Neural progenitor cell (in vitro differentiated cells): Measurements from ENCODE around the gene IFNAR1. TPM values are rescaled to one million over a fixed set of nuclear protein-coding genes. Genes with fewer than 3 reads are reported as not detected.

Experiments used
- DNase-seq: peaks from one replicate; pipeline ENCODE4 v3.0.0-alpha.2; 2016; ENCODE audit warnings: low spot score
- H2AFZ ChIP-seq: fragments of 200-600 bp; sonication (generic); replicated peaks from 2 replicates; pipeline ENCODE4 v1.6.1; 2016; ENCODE audit warnings: antibody characterized with exemption
- H3F3A ChIP-seq: fragments of 200-600 bp; sonication (generic); 2 replicates; pipeline ENCODE4 v1.6.1; 2016; ENCODE audit warnings: antibody characterized with exemption, low read depth
- H3K27ac ChIP-seq: fragments of 200-600 bp; sonication (generic); 2 replicates; pipeline ENCODE4 v1.5.1; 2016; ENCODE audit warnings: mild to moderate bottlenecking
- H3K27me3 ChIP-seq: fragments of 200-600 bp; sonication (generic); 2 replicates; pipeline ENCODE4 v1.6.1; 2016; ENCODE audit warnings: mild to moderate bottlenecking, moderate library complexity
- H3K36me3 ChIP-seq: fragments of 200-600 bp; sonication (generic); 2 replicates; pipeline ENCODE4 v1.5.1; 2016
- H3K4me1 ChIP-seq: fragments of 200-600 bp; sonication (generic); 2 replicates; pipeline ENCODE4 v1.6.1; 2016; ENCODE audit warnings: mixed run types
- H3K4me2 ChIP-seq: fragments of 200-600 bp; sonication (generic); 2 replicates; pipeline ENCODE4 v1.6.1; 2016
- H3K4me3 ChIP-seq: fragments of 200-600 bp; sonication (generic); 2 replicates; pipeline ENCODE4 v1.5.1; 2016
- H3K79me2 ChIP-seq: fragments of 200-600 bp; sonication (generic); 2 replicates; pipeline ENCODE4 v1.6.1; 2016; ENCODE audit warnings: low read depth
- H3K9ac ChIP-seq: fragments of 200-600 bp; sonication (generic); 2 replicates; pipeline ENCODE4 v1.6.1; 2016
- H3K9me3 ChIP-seq: fragments of 200-600 bp; sonication (generic); 2 replicates; pipeline ENCODE4 v1.5.1; 2016; ENCODE audit warnings: low read depth
- H4K20me1 ChIP-seq: fragments of 200-600 bp; sonication (generic); 2 replicates; pipeline ENCODE4 v1.6.1; 2016; ENCODE audit warnings: low read depth
- H3K27ac Mint-ChIP-seq: 3 replicates; pipeline ENCODE4 v1.8.0; 2021; ENCODE audit warnings: mixed read lengths
- H3K27me3 Mint-ChIP-seq: 2 replicates; pipeline ENCODE4 v1.8.0; 2022; ENCODE audit warnings: low read depth, mild to moderate bottlenecking, inconsistent platforms, moderate library complexity, mixed read lengths; ENCODE audit not compliant: insufficient read depth
- H3K36me3 Mint-ChIP-seq: 3 replicates; pipeline ENCODE4 v1.8.0; 2021; ENCODE audit warnings: mixed read lengths
- H3K4me1 Mint-ChIP-seq: 3 replicates; pipeline ENCODE4 v1.8.0; 2021; ENCODE audit warnings: mixed read lengths
- H3K4me3 Mint-ChIP-seq: 3 replicates; pipeline ENCODE4 v1.8.0; 2021; ENCODE audit warnings: mild to moderate bottlenecking, moderate library complexity, mixed read lengths
- H3K9me3 Mint-ChIP-seq: 3 replicates; pipeline ENCODE4 v1.8.0; 2020; ENCODE audit warnings: mixed read lengths
- EZH2 ChIP-seq: fragments of 200-600 bp; sonication (generic); IDR thresholded peaks from 2 replicates; pipeline ENCODE4 v1.6.1; 2017; ENCODE audit warnings: antibody characterized with exemption, mild to moderate bottlenecking, moderate library complexity
- EZH2phosphoT487 ChIP-seq: fragments of 200-600 bp; sonication (generic); IDR thresholded peaks from 2 replicates; pipeline ENCODE4 v1.6.1; 2017; ENCODE audit warnings: antibody characterized with exemption
- total RNA-seq: library from RNA; depleted of rRNA; stranded (reverse); fragments of >200 nt; gene quantifications from 2 replicates; pipeline ENCODE4 v1.2.3, GENCODE V29; 2015; ENCODE audit warnings: low replicate concordance
- TF ChIP-seq, protein P1 (sequence below): fragments of 200-600 bp; sonication (generic); IDR thresholded peaks from 2 replicates; pipeline ENCODE4 v1.5.1; 2017; ENCODE audit warnings: antibody characterized with exemption, mild to moderate bottlenecking

Gene IFNAR1
- total RNA-seq, 1 donor from 2014 or later = 9.5 TPM

DNA sequence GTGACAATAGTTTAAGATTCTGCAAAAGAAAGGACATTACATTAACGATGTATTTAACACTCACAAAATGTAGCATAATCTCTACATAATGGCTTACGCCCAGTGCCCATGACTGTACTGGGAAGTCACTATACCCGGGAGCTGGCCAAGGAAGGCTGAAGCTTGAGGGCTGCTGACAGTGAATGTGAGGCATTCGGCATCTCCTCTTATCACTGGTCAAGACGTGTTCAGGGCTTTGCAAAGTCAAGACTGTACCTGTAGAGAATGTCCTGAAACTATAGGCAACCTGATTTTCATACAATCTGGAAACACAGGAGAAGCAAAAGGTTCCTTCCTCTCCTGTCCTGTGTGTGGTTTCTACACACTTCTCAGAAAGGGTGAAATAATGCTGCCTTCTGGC is 65.7 kb downstream of the IFNAR1 start:
- Mint-ChIP-seq H3K27me3 (peaks cover 4% of the 10 kb centered on the region), H3K27ac (no peak overlapping the region), H3K4me1 (peaks cover 11% of the 10 kb centered on the region), H3K9me3 (no peaks in the 10 kb centered on the region), H3K36me3 (no peaks in the 10 kb centered on the region), H3K4me3 (no peak overlapping the region)
- Histone ChIP-seq H3K4me1 (peaks cover 9% of the 10 kb centered on the region), H3K4me2 (no peak overlapping the region), H3K9me3 (no peaks in the 10 kb centered on the region), H4K20me1 (no peaks in the 10 kb centered on the region), H3K27me3 (no peaks in the 10 kb centered on the region), H3K4me3 (no peak overlapping the region), H3K79me2 (no peaks in the 10 kb centered on the region), H3K9ac (no peak overlapping the region), H2AFZ (no peak overlapping the region), H3K27ac (no peak overlapping the region), H3K36me3 (no peaks in the 10 kb centered on the region), H3F3A (peaks cover 7% of the 10 kb centered on the region)
- no peak for DNase-seq
- no peak for TF ChIP-seq EZH2
- TF ChIP-seq, protein P1, sequence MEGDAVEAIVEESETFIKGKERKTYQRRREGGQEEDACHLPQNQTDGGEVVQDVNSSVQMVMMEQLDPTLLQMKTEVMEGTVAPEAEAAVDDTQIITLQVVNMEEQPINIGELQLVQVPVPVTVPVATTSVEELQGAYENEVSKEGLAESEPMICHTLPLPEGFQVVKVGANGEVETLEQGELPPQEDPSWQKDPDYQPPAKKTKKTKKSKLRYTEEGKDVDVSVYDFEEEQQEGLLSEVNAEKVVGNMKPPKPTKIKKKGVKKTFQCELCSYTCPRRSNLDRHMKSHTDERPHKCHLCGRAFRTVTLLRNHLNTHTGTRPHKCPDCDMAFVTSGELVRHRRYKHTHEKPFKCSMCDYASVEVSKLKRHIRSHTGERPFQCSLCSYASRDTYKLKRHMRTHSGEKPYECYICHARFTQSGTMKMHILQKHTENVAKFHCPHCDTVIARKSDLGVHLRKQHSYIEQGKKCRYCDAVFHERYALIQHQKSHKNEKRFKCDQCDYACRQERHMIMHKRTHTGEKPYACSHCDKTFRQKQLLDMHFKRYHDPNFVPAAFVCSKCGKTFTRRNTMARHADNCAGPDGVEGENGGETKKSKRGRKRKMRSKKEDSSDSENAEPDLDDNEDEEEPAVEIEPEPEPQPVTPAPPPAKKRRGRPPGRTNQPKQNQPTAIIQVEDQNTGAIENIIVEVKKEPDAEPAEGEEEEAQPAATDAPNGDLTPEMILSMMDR = no peak
- TF ChIP-seq EZH2phosphoT487 = no peak

DNA sequence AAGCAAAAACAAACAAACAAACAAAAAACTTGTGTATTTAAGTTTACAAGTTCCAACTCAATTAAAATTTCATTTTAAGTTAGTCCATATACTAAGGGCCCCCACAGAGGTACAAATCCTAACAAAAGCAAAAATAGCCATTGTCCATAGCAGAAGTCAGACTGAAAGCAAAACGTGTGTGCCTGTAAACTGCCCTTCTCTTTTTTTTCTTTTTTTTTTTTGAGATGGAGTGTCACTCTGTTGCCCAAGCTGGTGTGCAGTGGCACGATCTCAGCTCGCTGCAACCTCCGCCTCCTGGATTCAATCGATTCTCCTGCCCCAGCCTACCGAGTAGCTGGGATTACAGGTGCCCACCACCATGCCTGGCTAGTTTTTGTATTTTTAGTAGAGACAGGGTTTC is 66.9 kb downstream of the IFNAR1 start:
- no peak overlapping the region for H3K4me2 ChIP-seq
- Mint-ChIP-seq H3K36me3 (no peaks in the 10 kb centered on the region), H3K4me1 (peaks cover 16% of the 10 kb centered on the region), H3K4me3 (no peak overlapping the region), H3K27ac (no peak overlapping the region), H3K27me3 (peaks cover 4% of the 10 kb centered on the region), H3K9me3 (no peaks in the 10 kb centered on the region)
- peaks cover 7% of the 10 kb centered on the region for H3F3A ChIP-seq
- TF ChIP-seq, protein P1 = no peak
- TF ChIP-seq EZH2phosphoT487 (no peak), EZH2 (no peak)
- peaks cover 9% of the 10 kb centered on the region for H3K4me1 ChIP-seq
- H3K36me3 ChIP-seq = no peaks in the 10 kb centered on the region
- H3K79me2 ChIP-seq = no peaks in the 10 kb centered on the region
- no peak overlapping the region for H3K27ac ChIP-seq
- H2AFZ ChIP-seq = no peak overlapping the region
- no peak for DNase-seq
- no peaks in the 10 kb centered on the region for H4K20me1 ChIP-seq
- no peak overlapping the region for H3K9ac ChIP-seq
- no peaks in the 10 kb centered on the region for H3K27me3 ChIP-seq
- no peak overlapping the region for H3K4me3 ChIP-seq
- H3K9me3 ChIP-seq = no peaks in the 10 kb centered on the region

DNA sequence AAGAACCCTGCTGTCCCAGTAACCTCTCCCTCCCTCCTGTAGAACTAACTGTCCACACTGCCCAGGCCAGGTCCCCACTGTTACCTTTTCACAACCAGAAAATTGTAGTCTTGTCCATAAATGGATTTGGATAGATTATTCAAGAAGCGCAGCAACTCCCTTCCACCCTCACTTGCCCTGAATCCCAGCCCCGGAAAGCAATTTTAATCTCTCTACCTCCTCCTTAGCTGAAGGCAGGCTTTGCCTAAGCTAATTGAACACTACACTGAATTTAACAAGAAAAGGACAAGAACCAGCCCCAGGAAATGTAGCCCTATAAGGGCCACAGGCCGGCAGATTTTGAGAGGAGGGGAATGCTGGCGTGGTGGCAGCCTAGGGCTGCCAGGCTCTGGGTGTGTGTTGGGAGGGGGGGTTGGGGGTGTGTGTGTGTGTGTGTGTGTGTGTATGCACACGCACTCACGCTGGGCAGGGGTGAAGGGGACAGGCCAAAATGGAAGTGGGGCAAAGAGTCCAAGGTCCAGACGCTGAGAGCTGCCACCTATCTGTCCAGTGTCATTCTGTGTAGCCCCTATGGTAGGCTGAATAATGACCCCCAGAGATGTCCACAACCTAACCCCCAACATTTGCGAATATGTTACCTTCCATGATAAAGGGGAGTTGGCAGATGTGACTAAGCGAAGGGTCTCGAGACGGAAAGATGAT is 67.7 kb downstream of the IFNAR1 start:
- Mint-ChIP-seq H3K9me3 (no peaks in the 10 kb centered on the region), H3K4me1 (peaks cover 16% of the 10 kb centered on the region), H3K27ac (peak overlapping the region; percentile 94), H3K36me3 (no peaks in the 10 kb centered on the region), H3K27me3 (peaks cover 4% of the 10 kb centered on the region), H3K4me3 (no peak overlapping the region)
- Histone ChIP-seq H3K27me3 (no peaks in the 10 kb centered on the region), H3K27ac (peak overlapping the region; percentile 79), H3K9ac (no peak overlapping the region), H3K36me3 (no peaks in the 10 kb centered on the region), H3K4me1 (peaks cover 9% of the 10 kb centered on the region), H3K4me3 (no peak overlapping the region), H3F3A (peaks cover 7% of the 10 kb centered on the region), H3K79me2 (no peaks in the 10 kb centered on the region), H3K4me2 (peak overlapping the region; percentile 50), H4K20me1 (no peaks in the 10 kb centered on the region), H2AFZ (peak overlapping the region; percentile 82), H3K9me3 (no peaks in the 10 kb centered on the region)
- no peak for DNase-seq
- TF ChIP-seq, protein P1 = no peak
